HepG2 (cell line): ENCODE data around the gene KRTAP5-1. TPM values are rescaled to one million over a fixed set of nuclear protein-coding genes. Genes with fewer than 3 reads are reported as not detected.

Experiments used
- ATAC-seq: fragments of 200-7000 bp; cut with Tn5 transposase; 3 replicates; pipeline ENCODE4 v1.9.1; 2020; ENCODE audit warnings: mild to moderate bottlenecking, moderate library complexity
- BruUV-seq: library from RNA; stranded (reverse); fragments of 400-500 nt; replicated peaks from 2 replicates; lab custom pipeline; 2021; lab: Mats Ljungman, UMichigan
- CTCF ChIA-PET: fragments of 300-600 bp; formaldehyde crosslinking; extraction: SDS; loops from one replicate; lab custom pipeline; 2021; ENCODE audit warnings: low total read pairs, inconsistent platforms, low intra/inter-chr PET ratio; lab: Yijun Ruan, JAX
- POLR2A ChIA-PET: fragments of 350-600 bp; sonication (Branson Sonifier 250); formaldehyde crosslinking; loops from one replicate; lab custom pipeline; 2020; ENCODE audit warnings: antibody characterized with exemption, inconsistent platforms; lab: Yijun Ruan, JAX
- DNase-seq: peaks from one replicate; pipeline ENCODE4 v3.0.0-alpha.2; 2015; ENCODE audit warnings: low spot score
- FAIRE-seq: peaks from 3 replicates; lab custom pipeline; 2011; peaks lifted over from hg19 to GRCh38; lab: Jason Lieb, UNC
- H2AFZ ChIP-seq: one replicate; pipeline ENCODE4 v1.6.1; 2011; ENCODE audit warnings: low read length, inconsistent platforms
- H3K27ac ChIP-seq: fragments of 300-600 bp; 3 replicates; pipeline ENCODE4 v1.8.0; 2011; ENCODE audit warnings: mixed run types, mild to moderate bottlenecking, mixed read lengths, low read length, inconsistent platforms; ENCODE audit not compliant: insufficient read depth; ENCODE audit errors: extremely low read length
- H3K27me3 ChIP-seq, 2 experiments: fragments of 200-600 bp in 1 of 2; 2 replicates in 1 of 2; 3 replicates in 1 of 2; pipeline versions ENCODE4 v1.6.0 to v1.8.0; 2011; ENCODE audit warnings: low read length in 2 of 2, mild to moderate bottlenecking in 2 of 2, moderate library complexity in 2 of 2, inconsistent platforms in 1 of 2; ENCODE audit not compliant: insufficient read depth in 2 of 2, control insufficient read depth in 1 of 2
- H3K36me3 ChIP-seq, 2 experiments: fragments of 200-600 bp in 1 of 2; replicated peaks in 1 of 2; 2 replicates in 1 of 2; 3 replicates in 1 of 2; pipeline versions ENCODE4 v1.5.1 to v1.8.0; 2011; ENCODE audit warnings: low read length in 2 of 2, inconsistent platforms in 1 of 2; ENCODE audit not compliant: insufficient read depth in 2 of 2, control insufficient read depth in 1 of 2
- H3K4me1 ChIP-seq: 2 replicates; pipeline ENCODE4 v1.5.1; 2012; ENCODE audit warnings: low read length, inconsistent platforms; ENCODE audit not compliant: insufficient read depth
- H3K4me2 ChIP-seq: 2 replicates; pipeline ENCODE4 v1.6.0; 2011; ENCODE audit warnings: low read depth, low read length, inconsistent platforms
- H3K4me3 ChIP-seq, 3 experiments: fragments of 200-600 bp in 1 of 3; sonication (generic), shearing (Covaris generic) in 1 of 3; replicated peaks in 1 of 3; 2 replicates each; pipeline ENCODE4 v1.5.1; 2011 to 2016; ENCODE audit warnings: low read length in 3 of 3, inconsistent platforms in 2 of 3, low read depth in 2 of 3, mild to moderate bottlenecking in 2 of 3, control low read depth in 1 of 3, mixed read lengths in 1 of 3; ENCODE audit not compliant: insufficient read depth in 1 of 3
- H3K79me2 ChIP-seq: one replicate; pipeline ENCODE4 v1.6.1; 2011; ENCODE audit warnings: low read length, inconsistent platforms; ENCODE audit not compliant: insufficient read depth
- H3K9ac ChIP-seq: 2 replicates; pipeline ENCODE4 v1.6.0; 2011; ENCODE audit warnings: mild to moderate bottlenecking, low read depth, low read length, inconsistent platforms; ENCODE audit not compliant: insufficient read depth
- H3K9me3 ChIP-seq: 2 replicates; pipeline ENCODE4 v1.5.1; 2012; ENCODE audit warnings: mild to moderate bottlenecking, low read length
- H4K20me1 ChIP-seq: 2 replicates; pipeline ENCODE4 v1.6.0; 2011; ENCODE audit warnings: inconsistent platforms, mild to moderate bottlenecking, low read length, moderate library complexity; ENCODE audit not compliant: insufficient read depth
- ELF4 ChIP-seq: sonication (generic); formaldehyde crosslinking; IDR thresholded peaks from 2 replicates; pipeline ENCODE4 v1.5.0; 2020; ENCODE audit warnings: missing genetic modification reagents, mild to moderate bottlenecking, moderate library complexity, borderline replicate concordance
- HDAC1 ChIP-seq: sonication (generic); formaldehyde crosslinking; IDR thresholded peaks from 2 replicates; pipeline ENCODE4 v1.5.1; 2020; ENCODE audit warnings: mild to moderate bottlenecking, missing genetic modification reagents
- NFKBIZ ChIP-seq: IDR thresholded peaks from 2 replicates; pipeline ENCODE4 v1.6.1; 2018; ENCODE audit warnings: missing genetic modification reagents, missing compliant biosample characterization
- NFYB ChIP-seq: sonication (generic); formaldehyde crosslinking; IDR thresholded peaks from 2 replicates; pipeline ENCODE4 v1.4.0; 2020; ENCODE audit warnings: missing genetic modification reagents
- RCOR2 ChIP-seq: IDR thresholded peaks from 2 replicates; pipeline ENCODE4 v1.6.1; 2016; ENCODE audit warnings: missing biosample characterization, missing genetic modification reagents
- SUZ12 ChIP-seq: fragments of 150-350 bp; IDR thresholded peaks from 2 replicates; pipeline ENCODE4 v1.6.1; 2014; ENCODE audit warnings: low read depth, low read length
- ZNF10 ChIP-seq: sonication (generic); formaldehyde crosslinking; IDR thresholded peaks from 2 replicates; pipeline ENCODE4 v1.4.0; 2020; ENCODE audit warnings: mild to moderate bottlenecking, low read depth, missing genetic modification reagents, borderline replicate concordance
- ZNF335 ChIP-seq: sonication (generic); formaldehyde crosslinking; IDR thresholded peaks from 2 replicates; pipeline ENCODE4 v1.4.0; 2020; ENCODE audit warnings: missing genetic modification reagents
- ZNF550 ChIP-seq: sonication (generic); formaldehyde crosslinking; IDR thresholded peaks from 2 replicates; pipeline ENCODE4 v1.4.0; 2020; ENCODE audit warnings: mild to moderate bottlenecking, missing genetic modification reagents, borderline replicate concordance
- WGBS: methylation state at CpG from one replicate; pipeline ENCODE4 v1.1.6; 2017; ENCODE audit warnings: low lambda C conversion rate; 5-methylcytosine and 5-hydroxymethylcytosine counted together
- in situ Hi-C: cut with HindIII; loops from 2 replicates; pipeline ENCODE4 v1.10.0; 2017; ENCODE audit warnings: low pct_unique_long_range_greater_than_20kb; ENCODE audit not compliant: extremely low pct_ligation_motif_present
- intact Hi-C: fragments of 100-400 bp; cut with micrococcal nuclease; formaldehyde crosslinking; loops from one replicate; pipeline ENCODE4 v1.10.0; 2022; ENCODE audit not compliant: unreplicated experiment
- polyA plus RNA-seq, 8 experiments: library from polyadenylated mRNA; depleted of rRNA in 3 of 8; stranded (reverse) in 7 of 8; unstranded in 1 of 8; fragments of >200 nt; fragmentation: Illumina TruSeq in 4 of 8; extraction: Trizol in 4 of 8; gene quantifications; 2 replicates each; pipeline versions ENCODE4 v1.2.1 to v1.2.3, GENCODE V29; 2011 to 2016; ENCODE audit warnings: low read depth in 4 of 8, missing spikeins in 1 of 8, mixed read lengths in 1 of 8; ENCODE audit not compliant: insufficient read depth in 1 of 8
- total RNA-seq, 5 experiments: library from RNA; depleted of rRNA; stranded (reverse); fragments of >200 nt; fragmentation: Illumina TruSeq; extraction: Trizol; gene quantifications; 2 replicates each; pipeline ENCODE4 v1.2.3, GENCODE V29; 2016; ENCODE audit warnings: low read depth in 1 of 5
- TF ChIP-seq, protein P1 (sequence below): IDR thresholded peaks from 2 replicates; pipeline ENCODE4 v1.6.1; 2016; ENCODE audit warnings: mild to moderate bottlenecking
- TF ChIP-seq, protein P2 (sequence below): sonication (generic); formaldehyde crosslinking; IDR thresholded peaks from 2 replicates; pipeline ENCODE4 v1.4.0; 2020; ENCODE audit warnings: missing genetic modification reagents
- TF ChIP-seq, protein P3 (sequence below), 2 experiments: sonication (generic) in 1 of 2; formaldehyde crosslinking in 1 of 2; IDR thresholded peaks; 2 replicates each; pipeline versions ENCODE4 v1.5.1 to v1.6.1; 2011 to 2020; ENCODE audit warnings: borderline replicate concordance in 1 of 2, low read depth in 1 of 2, low read length in 1 of 2, mild to moderate bottlenecking in 1 of 2, missing genetic modification reagents in 1 of 2, moderate library complexity in 1 of 2

Gene KRTAP5-1
- total and polyA plus RNA-seq, 2 of the 13 experiments (the other 11 are each of a cell fraction or from before 2014, with no cell fraction given): not detected

DNA sequence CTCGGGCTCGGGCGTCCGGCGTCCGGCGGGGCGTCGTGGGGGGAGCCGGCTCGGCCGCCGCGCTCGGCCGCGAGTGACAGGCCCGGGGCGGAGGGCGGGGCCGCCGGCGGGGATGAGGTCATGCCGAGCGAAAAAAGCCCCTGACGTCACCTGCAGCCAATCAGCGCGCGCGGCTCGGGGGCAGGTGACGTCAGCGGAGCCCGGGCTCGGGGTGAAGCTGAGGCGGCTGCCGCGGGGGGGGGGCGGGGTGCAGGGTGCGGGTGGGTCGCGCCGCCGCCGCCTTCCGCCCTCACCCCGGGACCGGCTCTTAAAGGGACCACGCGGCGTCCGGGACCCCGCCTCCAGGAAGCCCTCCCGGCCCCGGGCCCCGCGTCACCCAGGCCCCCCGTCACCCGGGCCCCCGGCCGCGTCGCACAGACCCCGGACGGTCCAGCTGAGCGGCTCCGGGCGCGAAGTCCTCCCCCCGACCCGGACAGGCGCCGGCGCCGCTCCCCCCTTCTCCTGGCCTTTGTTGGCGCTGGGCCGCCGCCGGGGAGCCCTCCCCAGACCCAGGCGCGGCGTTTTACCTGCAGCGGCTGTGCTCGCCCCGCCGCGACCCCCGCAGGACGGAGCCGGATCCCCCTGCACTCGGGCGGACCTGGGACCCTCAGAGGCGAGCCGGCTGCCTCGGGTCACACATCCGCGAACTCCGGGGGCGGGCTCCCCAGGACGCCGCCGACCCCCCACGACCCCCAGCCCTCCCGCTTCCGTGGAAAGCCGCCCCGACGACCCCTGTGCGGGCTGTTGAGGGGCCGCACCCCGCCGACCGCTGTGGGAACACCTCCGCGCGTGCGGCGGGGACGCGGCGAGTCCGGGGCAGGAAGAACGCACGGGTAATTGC, 12.6 kb downstream of the KRTAP5-1 start, which contains the start of gene DUSP8:
DUSP8 (minus strand) TSS at position 75 of the 880 bp plus-strand sequence. CDS start 6,445 bp downstream, outside the sequence.
- BruUV-seq: no TSS peak
- no peaks in the 10 kb centered on the region for H3K36me3 ChIP-seq
- peak within 1 kb of the TSS; percentile 65 to 78 (median 72); a peak in 5 of 6 replicates for H3K4me3 ChIP-seq
- peaks cover 1 to 17% of the 10 kb centered on the region in 2 experiments; a peak in 3 of 5 replicates for H3K27me3 ChIP-seq
- ChIA-PET CTCF (no interaction called here), POLR2A (no interaction called here)
- peak within 1 kb of the TSS; percentile 93 for H3K4me2 ChIP-seq
- DNase-seq: peak; percentile 46
- ATAC-seq: peak; percentile 5
- WGBS: 0% methylated on average over 5 of the region's 124 CpGs
- intact Hi-C loops (no loop called here), in situ Hi-C loops (no loop called here)
- H3K4me1 ChIP-seq: peaks cover 41% of the 10 kb centered on the region
- peaks cover 31% of the 10 kb centered on the region; the same call in 1 of the 2 replicates for H4K20me1 ChIP-seq
- H3K79me2 ChIP-seq: no peaks in the 10 kb centered on the region
- FAIRE-seq: no peak
- peak within 1 kb of the TSS; percentile 84; the same call in 1 of the 2 replicates for H3K9ac ChIP-seq
- no peak within 1 kb of the TSS for H2AFZ ChIP-seq
- no peak within 1 kb of the TSS for H3K27ac ChIP-seq
- H3K9me3 ChIP-seq: no peaks in the 10 kb centered on the region
- TF ChIP-seq ELF4 (CRISPR knock-in tag) (no peak), RCOR2 (CRISPR knock-in tag) (no peak), SUZ12 (no peak), ZNF550 (CRISPR knock-in tag) (no peak), ZNF10 (CRISPR knock-in tag) (no peak), NFKBIZ (CRISPR knock-in tag) (no peak), ZNF335 (CRISPR knock-in tag) (no peak), NFYB (peak; percentile 76), HDAC1 (CRISPR knock-in tag) (peak; percentile 67)
- TF ChIP-seq, protein P1, sequence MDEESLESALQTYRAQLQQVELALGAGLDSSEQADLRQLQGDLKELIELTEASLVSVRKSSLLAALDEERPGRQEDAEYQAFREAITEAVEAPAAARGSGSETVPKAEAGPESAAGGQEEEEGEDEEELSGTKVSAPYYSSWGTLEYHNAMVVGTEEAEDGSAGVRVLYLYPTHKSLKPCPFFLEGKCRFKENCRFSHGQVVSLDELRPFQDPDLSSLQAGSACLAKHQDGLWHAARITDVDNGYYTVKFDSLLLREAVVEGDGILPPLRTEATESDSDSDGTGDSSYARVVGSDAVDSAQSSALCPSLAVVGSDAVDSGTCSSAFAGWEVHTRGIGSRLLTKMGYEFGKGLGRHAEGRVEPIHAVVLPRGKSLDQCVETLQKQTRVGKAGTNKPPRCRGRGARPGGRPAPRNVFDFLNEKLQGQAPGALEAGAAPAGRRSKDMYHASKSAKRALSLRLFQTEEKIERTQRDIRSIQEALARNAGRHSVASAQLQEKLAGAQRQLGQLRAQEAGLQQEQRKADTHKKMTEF (CRISPR knock-in tag): peak; percentile 38; the same call in 1 of the 2 replicates
- TF ChIP-seq, protein P2, sequence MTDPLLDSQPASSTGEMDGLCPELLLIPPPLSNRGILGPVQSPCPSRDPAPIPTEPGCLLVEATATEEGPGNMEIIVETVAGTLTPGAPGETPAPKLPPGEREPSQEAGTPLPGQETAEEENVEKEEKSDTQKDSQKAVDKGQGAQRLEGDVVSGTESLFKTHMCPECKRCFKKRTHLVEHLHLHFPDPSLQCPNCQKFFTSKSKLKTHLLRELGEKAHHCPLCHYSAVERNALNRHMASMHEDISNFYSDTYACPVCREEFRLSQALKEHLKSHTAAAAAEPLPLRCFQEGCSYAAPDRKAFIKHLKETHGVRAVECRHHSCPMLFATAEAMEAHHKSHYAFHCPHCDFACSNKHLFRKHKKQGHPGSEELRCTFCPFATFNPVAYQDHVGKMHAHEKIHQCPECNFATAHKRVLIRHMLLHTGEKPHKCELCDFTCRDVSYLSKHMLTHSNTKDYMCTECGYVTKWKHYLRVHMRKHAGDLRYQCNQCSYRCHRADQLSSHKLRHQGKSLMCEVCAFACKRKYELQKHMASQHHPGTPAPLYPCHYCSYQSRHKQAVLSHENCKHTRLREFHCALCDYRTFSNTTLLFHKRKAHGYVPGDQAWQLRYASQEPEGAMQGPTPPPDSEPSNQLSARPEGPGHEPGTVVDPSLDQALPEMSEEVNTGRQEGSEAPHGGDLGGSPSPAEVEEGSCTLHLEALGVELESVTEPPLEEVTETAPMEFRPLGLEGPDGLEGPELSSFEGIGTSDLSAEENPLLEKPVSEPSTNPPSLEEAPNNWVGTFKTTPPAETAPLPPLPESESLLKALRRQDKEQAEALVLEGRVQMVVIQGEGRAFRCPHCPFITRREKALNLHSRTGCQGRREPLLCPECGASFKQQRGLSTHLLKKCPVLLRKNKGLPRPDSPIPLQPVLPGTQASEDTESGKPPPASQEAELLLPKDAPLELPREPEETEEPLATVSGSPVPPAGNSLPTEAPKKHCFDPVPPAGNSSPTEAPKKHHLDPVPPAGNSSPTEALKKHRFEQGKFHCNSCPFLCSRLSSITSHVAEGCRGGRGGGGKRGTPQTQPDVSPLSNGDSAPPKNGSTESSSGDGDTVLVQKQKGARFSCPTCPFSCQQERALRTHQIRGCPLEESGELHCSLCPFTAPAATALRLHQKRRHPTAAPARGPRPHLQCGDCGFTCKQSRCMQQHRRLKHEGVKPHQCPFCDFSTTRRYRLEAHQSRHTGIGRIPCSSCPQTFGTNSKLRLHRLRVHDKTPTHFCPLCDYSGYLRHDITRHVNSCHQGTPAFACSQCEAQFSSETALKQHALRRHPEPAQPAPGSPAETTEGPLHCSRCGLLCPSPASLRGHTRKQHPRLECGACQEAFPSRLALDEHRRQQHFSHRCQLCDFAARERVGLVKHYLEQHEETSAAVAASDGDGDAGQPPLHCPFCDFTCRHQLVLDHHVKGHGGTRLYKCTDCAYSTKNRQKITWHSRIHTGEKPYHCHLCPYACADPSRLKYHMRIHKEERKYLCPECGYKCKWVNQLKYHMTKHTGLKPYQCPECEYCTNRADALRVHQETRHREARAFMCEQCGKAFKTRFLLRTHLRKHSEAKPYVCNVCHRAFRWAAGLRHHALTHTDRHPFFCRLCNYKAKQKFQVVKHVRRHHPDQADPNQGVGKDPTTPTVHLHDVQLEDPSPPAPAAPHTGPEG: no peak
- TF ChIP-seq, protein P3, sequence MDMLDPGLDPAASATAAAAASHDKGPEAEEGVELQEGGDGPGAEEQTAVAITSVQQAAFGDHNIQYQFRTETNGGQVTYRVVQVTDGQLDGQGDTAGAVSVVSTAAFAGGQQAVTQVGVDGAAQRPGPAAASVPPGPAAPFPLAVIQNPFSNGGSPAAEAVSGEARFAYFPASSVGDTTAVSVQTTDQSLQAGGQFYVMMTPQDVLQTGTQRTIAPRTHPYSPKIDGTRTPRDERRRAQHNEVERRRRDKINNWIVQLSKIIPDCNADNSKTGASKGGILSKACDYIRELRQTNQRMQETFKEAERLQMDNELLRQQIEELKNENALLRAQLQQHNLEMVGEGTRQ (IDR thresholded peaks at IDR 0.05; ENCODE audit: low read depth, low read length): no peak
- TF ChIP-seq, protein P3 (CRISPR knock-in tag; IDR thresholded peaks at IDR 0.05; ENCODE audit: borderline replicate concordance): no peak
